Measurements from ENCODE around the gene SKIDA1.

DNA sequence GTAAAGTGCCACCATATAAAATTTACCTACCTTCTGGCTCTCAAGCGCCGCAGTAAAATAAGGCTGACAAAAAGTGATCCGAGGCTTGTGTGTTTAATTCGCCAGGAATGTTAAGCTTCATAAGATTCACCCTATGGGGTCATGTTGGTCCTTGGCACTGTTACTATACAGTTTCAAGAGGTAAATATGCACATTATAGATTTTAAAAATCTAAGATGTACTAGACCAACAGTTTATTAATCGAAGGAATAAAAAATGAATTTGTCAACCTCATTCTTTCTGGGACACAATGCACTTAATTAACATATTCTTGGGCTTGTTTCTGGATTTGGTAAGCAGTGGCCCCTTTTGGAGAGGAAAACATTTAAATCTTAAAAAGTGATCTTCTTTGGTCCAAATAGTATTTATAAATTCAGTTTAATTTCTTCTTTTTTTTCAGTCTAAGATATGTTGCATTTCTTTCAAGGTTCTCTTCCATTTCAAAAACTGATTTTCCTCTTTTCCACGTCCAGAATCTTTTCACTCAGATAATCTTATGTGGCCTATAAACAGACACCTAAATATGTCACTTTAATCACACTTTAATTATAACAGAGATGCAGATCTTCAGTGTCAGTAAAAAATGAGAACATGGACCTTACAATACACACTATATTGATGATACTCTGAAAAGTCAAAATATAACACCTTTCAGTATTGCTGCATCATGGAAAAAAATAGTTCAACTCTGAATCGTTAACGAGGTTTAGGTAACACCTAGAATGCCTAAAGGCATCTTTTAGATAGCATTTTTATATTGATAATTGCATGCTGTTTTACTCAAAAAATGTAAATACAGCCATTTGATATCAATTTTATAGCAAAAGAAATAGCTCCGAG is 3.8 kb upstream of the SKIDA1 start:
- TF ChIP-seq, protein P1, sequence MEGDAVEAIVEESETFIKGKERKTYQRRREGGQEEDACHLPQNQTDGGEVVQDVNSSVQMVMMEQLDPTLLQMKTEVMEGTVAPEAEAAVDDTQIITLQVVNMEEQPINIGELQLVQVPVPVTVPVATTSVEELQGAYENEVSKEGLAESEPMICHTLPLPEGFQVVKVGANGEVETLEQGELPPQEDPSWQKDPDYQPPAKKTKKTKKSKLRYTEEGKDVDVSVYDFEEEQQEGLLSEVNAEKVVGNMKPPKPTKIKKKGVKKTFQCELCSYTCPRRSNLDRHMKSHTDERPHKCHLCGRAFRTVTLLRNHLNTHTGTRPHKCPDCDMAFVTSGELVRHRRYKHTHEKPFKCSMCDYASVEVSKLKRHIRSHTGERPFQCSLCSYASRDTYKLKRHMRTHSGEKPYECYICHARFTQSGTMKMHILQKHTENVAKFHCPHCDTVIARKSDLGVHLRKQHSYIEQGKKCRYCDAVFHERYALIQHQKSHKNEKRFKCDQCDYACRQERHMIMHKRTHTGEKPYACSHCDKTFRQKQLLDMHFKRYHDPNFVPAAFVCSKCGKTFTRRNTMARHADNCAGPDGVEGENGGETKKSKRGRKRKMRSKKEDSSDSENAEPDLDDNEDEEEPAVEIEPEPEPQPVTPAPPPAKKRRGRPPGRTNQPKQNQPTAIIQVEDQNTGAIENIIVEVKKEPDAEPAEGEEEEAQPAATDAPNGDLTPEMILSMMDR (conservative IDR thresholded peaks at IDR 0.05; ENCODE audit: low read length), result no peak
- TF ChIP-seq EZH2phosphoT487 (IDR thresholded peaks at IDR 0.05; ENCODE audit: borderline replicate concordance), result no peak
